A549 (cell line): Measurements from ENCODE around the gene PLCZ1.

Source experiments
- JUNB ChIP-seq: fragments of >200 bp; sonication (Bioruptor Twin); formaldehyde crosslinking; IDR thresholded peaks from 2 replicates; pipeline ENCODE4 v1.6.1; 2016
- MAFK ChIP-seq: fragments of 450-650 bp; IDR thresholded peaks from 2 replicates; pipeline ENCODE4 v1.6.1; 2014; ENCODE audit not compliant: partially characterized antibody
- TF ChIP-seq, protein P1 (sequence below): IDR thresholded peaks from 2 replicates; pipeline ENCODE4 v1.6.1; 2012
- TF ChIP-seq, protein P2 (sequence below): fragments of >200 bp; sonication (Bioruptor Twin); formaldehyde crosslinking; IDR thresholded peaks from 3 replicates; pipeline ENCODE4 v1.5.1; 2016

DNA sequence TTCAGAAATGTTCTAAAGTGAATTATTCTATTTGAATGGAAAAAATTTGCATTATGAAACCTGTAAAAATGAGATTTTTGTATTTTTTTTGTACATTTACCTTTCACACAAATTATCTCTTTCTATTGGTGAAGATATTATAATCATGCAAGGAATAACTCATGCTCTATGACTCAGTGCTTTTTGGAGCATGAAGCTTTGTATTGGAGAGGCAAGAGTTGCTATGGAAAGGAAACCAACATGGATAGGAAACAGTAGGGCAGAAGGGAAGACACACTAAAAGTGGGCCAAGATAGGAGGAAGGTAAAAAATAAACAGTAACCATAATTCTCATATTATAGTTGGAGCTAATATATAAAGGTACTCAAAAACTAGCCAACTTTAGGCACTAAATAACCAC is 79.0 kb downstream of the PLCZ1 start:
- TF ChIP-seq, protein P1, sequence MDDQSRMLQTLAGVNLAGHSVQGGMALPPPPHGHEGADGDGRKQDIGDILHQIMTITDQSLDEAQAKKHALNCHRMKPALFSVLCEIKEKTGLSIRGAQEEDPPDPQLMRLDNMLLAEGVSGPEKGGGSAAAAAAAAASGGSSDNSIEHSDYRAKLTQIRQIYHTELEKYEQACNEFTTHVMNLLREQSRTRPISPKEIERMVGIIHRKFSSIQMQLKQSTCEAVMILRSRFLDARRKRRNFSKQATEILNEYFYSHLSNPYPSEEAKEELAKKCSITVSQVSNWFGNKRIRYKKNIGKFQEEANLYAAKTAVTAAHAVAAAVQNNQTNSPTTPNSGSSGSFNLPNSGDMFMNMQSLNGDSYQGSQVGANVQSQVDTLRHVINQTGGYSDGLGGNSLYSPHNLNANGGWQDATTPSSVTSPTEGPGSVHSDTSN = no peak
- TF ChIP-seq, protein P2, sequence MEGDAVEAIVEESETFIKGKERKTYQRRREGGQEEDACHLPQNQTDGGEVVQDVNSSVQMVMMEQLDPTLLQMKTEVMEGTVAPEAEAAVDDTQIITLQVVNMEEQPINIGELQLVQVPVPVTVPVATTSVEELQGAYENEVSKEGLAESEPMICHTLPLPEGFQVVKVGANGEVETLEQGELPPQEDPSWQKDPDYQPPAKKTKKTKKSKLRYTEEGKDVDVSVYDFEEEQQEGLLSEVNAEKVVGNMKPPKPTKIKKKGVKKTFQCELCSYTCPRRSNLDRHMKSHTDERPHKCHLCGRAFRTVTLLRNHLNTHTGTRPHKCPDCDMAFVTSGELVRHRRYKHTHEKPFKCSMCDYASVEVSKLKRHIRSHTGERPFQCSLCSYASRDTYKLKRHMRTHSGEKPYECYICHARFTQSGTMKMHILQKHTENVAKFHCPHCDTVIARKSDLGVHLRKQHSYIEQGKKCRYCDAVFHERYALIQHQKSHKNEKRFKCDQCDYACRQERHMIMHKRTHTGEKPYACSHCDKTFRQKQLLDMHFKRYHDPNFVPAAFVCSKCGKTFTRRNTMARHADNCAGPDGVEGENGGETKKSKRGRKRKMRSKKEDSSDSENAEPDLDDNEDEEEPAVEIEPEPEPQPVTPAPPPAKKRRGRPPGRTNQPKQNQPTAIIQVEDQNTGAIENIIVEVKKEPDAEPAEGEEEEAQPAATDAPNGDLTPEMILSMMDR = no peak
- TF ChIP-seq JUNB (no peak), MAFK (no peak)
